MG63 (cell line): ENCODE results near the gene RNF144B. TPM values are rescaled to one million over a fixed set of nuclear protein-coding genes. Genes with fewer than 3 reads are reported as not detected.
A peak's percentile ranks its signal among the peaks of the same experiment; 100 is the strongest.

Experiments
- DNase-seq: peaks from one replicate; pipeline ENCODE4 v3.0.0-alpha.2; 2020
- H3K27me3 ChIP-seq: fragments of 250-450 bp; sonication (Bioruptor Pico); 2 replicates; pipeline ENCODE4 v1.5.1; 2020; ENCODE audit warnings: mild to moderate bottlenecking, moderate library complexity
- H3K36me3 ChIP-seq: fragments of 250-450 bp; sonication (Bioruptor Pico); 2 replicates; pipeline ENCODE4 v1.5.1; 2020; ENCODE audit warnings: mild to moderate bottlenecking, moderate library complexity
- H3K4me3 ChIP-seq: fragments of 250-450 bp; sonication (Bioruptor Pico); 2 replicates; pipeline ENCODE4 v1.5.1; 2020; ENCODE audit warnings: mild to moderate bottlenecking, moderate library complexity
- H3K9me3 ChIP-seq: fragments of 250-450 bp; sonication (Bioruptor Pico); 2 replicates; pipeline ENCODE4 v1.5.1; 2020; ENCODE audit warnings: mild to moderate bottlenecking, moderate library complexity
- total RNA-seq: library from RNA; depleted of rRNA; stranded (reverse); fragments of >200 nt; shearing (Covaris generic); gene quantifications from 2 replicates; pipeline ENCODE4 v1.2.3, GENCODE V29; 2014; ENCODE audit warnings: low replicate concordance

RNF144B gene
- total RNA-seq, 1 experiment from 2014 or later, result 1.9 TPM

DNA sequence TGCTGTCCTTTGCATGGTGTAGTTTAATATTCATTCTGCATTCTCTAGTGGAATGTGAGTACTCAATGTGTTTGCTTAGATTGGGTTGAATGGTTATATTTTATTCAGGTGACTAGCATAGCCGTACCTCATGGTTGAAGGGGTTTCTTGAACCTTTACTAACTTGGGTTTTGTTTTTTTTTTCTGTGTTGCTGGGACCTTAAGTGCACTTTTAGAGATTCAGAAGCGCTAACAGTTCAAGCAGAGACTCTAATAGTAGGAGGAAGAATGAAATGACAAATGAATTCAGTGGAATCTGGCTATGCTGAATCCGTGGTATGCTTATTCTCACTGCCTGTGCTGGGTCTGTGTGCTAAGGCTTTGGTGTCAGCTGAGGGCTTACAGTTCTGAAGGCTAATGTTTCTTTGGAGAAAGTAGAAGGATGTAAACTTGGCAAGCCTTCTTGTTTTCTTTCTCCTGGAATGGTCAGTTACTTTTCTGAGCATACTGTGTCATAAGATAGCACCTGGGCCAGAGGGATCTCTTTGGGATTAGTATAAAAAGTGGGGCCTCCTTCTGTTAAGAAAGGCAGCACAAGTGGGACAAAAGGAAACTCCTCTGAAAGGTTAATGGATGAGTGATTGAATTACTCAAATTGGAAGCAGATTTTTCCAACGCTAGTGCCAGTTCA, 28.7 kb downstream of the RNF144B start:
- no peak for DNase-seq
- Histone ChIP-seq H3K9me3 (no peaks in the 10 kb centered on the region), H3K27me3 (no peaks in the 10 kb centered on the region), H3K4me3 (no peak overlapping the region), H3K36me3 (no peaks in the 10 kb centered on the region)

DNA sequence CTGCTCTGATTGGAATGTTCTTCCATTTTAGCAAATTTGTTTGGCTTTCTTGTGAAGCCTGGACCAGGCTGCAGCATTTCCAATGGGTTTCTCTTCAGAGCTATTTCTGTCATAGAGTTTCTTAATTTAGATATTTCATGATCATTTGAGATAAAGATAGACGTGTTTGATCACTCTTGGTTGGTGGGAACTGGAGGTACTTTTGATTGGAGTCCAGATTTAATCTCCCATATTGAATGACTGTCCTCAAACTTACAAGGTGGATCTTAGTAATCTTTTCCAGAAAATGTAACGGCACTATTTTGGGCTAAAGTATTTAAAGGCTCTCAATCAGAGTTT, 29.2 kb downstream of the RNF144B start:
- no peak overlapping the region for H3K4me3 ChIP-seq
- no peaks in the 10 kb centered on the region for H3K9me3 ChIP-seq
- H3K27me3 ChIP-seq, result no peaks in the 10 kb centered on the region
- no peaks in the 10 kb centered on the region for H3K36me3 ChIP-seq
- DNase-seq, result no peak

DNA sequence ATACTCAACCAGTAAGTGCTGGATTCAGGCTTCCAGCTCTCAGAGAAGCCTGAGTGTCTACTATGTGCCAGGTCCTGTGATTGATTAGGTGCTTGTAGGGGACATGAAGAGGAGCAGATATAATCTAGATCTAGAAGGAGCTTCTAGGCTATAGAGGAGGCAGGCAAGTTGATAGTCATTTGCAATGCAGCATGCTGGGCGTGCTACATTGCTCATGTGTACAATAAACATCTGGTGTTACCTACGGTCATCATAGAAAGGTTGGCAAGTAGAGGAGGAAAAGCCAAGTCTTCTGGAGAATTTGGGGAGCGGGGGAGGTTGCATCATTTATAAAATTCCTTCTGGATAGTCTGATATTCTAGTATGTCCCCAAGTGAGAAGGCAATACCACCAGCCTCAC, 33.2 kb downstream of the RNF144B start:
- Histone ChIP-seq H3K36me3 (no peaks in the 10 kb centered on the region), H3K27me3 (no peaks in the 10 kb centered on the region), H3K9me3 (no peaks in the 10 kb centered on the region), H3K4me3 (no peak overlapping the region)
- no peak for DNase-seq

DNA sequence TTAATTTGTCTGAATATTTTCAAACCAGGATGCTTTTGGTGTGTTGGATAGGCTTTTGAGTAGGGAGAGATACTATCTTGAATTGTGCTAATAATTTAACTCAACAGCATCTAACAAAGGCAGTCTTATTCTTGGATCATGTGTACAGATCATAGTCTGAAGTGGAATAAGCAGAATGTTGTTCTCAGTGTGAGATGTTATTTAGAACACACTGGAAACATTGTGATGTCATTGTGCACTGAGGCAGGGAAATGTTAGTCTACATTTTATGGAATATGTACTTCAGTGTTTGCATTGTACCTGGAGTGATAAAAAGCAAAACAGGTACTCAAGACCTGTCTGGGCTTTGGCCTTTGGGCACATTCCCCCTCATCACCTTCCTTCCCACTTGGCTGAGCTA, 35.0 kb downstream of the RNF144B start:
- H3K36me3 ChIP-seq, result no peaks in the 10 kb centered on the region
- no peak overlapping the region for H3K4me3 ChIP-seq

DNA sequence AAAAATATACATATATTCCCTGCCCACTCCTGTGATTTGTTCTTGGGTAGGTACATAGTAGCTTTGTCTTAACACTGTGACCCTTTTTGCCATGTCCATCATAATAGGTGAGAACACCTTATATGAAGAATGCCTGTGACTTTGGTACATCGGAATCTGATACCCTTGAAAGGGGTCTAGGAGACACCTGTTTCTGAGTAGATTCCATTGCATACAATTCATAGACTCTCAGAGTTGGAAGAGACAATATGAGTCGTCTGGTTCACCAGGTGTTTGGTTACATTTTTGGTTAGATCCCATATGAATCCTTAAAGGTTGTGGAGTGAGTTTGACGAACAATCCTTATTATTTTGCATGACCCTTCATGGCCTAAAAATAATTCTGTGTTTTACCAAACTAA, 36.3 kb downstream of the RNF144B start:
- no peaks in the 10 kb centered on the region for H3K36me3 ChIP-seq
- H3K4me3 ChIP-seq, result no peak overlapping the region
- no peak for DNase-seq
- no peaks in the 10 kb centered on the region for H3K27me3 ChIP-seq
- no peaks in the 10 kb centered on the region for H3K9me3 ChIP-seq

More for the DNA sequence above, 35.0 kb downstream of the RNF144B start:
- Histone ChIP-seq H3K9me3 (no peaks in the 10 kb centered on the region), H3K27me3 (no peaks in the 10 kb centered on the region)
- no peak for DNase-seq

DNA sequence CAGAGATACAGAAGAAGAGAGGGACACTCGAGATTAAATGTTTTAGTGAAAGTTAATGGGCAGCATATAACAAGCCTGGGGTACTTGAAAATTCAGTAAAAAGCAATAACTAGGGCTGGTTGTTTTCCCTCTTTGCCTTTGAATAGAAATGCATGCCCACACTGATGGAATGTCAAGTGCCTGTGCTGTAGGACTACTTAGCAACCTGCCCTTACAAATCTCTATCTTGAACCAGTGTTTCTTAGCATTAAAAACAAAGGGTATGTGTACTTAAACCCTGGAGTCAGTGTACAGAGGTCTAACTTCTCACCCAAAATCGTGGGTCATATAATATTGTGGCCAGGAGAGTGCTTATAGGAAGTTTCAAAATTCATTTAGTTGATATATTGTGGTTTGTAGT, 37.1 kb downstream of the RNF144B start:
- H3K4me3 ChIP-seq, result no peak overlapping the region
- H3K9me3 ChIP-seq, result no peaks in the 10 kb centered on the region
- no peaks in the 10 kb centered on the region for H3K27me3 ChIP-seq
- no peaks in the 10 kb centered on the region for H3K36me3 ChIP-seq
- DNase-seq, result no peak

DNA sequence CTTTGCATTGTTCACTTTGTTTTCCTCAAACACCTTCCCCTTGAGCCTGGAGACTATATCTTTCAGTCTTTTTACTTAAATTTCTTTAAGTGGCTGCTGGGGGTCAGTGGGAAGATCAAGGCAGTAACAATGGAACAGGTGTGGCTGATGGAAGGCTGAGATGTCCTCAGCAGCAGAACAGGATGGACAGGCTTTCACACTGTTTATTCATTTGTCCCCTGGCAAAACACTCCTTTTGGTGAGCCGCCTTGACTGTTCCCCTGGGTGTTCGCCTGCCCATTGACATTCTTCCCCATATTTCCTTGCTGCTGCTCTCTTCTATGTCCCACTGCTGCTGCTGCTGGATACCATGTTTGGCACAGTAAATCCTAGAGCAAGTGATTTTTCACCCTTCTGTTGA, 38.1 kb downstream of the RNF144B start:
- DNase-seq, result no peak
- H3K27me3 ChIP-seq, result no peaks in the 10 kb centered on the region
- H3K9me3 ChIP-seq, result no peaks in the 10 kb centered on the region
- H3K36me3 ChIP-seq, result no peaks in the 10 kb centered on the region
- no peak overlapping the region for H3K4me3 ChIP-seq

DNA sequence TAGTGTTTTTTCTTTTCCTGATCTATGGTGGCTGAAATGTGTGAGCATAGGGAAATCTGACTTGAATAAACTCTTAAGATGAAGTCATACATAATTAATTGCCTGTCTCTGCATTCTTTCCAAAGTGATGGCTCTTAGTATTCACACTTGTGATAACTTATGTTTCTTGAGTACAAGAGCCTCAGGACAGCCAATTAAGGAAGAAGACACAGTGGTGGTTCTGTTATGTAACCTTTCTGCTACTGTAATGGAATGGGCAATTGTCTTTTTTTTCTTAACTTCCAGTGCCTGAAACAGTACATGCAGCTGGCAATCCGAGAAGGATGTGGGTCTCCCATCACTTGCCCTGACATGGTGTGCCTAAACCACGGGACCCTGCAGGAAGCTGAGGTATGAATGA, 40.1 kb downstream of the RNF144B start:
- DNase-seq, result no peak
- Histone ChIP-seq H3K27me3 (no peaks in the 10 kb centered on the region), H3K9me3 (no peaks in the 10 kb centered on the region), H3K4me3 (no peak overlapping the region), H3K36me3 (no peaks in the 10 kb centered on the region)

DNA sequence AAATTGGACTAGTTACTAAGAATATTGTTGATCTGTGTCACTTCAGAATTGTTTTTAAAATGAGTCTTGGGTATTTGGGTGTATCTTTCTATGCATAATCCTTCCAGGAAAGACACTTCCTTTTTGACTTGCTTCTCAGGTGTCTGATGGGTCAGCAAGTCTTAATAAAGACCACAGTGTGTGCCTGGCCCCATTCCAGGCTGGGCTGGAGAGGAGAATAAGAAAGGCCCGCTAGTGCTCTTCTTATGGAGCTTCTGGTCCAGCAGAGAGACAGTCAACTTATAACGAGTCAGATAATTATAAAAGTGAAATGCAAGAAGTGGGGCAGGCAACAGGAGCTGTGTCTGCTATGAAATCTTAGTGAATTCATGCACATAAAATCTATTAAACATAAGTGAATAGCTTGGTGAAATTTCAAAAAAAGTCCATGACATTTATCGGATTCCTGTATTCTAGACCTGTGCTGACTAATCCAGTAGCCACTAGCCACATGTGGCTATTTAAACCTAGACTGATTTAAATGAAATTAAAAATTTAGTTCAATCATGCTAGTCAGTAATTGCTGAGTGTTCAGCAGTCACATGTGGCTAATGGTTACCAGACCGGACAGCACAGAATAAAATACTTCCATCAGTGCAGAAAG, 42.6 kb downstream of the RNF144B start:
- DNase-seq, result no peak
- Histone ChIP-seq H3K9me3 (no peaks in the 10 kb centered on the region), H3K27me3 (no peaks in the 10 kb centered on the region), H3K36me3 (no peaks in the 10 kb centered on the region), H3K4me3 (no peak overlapping the region)

DNA sequence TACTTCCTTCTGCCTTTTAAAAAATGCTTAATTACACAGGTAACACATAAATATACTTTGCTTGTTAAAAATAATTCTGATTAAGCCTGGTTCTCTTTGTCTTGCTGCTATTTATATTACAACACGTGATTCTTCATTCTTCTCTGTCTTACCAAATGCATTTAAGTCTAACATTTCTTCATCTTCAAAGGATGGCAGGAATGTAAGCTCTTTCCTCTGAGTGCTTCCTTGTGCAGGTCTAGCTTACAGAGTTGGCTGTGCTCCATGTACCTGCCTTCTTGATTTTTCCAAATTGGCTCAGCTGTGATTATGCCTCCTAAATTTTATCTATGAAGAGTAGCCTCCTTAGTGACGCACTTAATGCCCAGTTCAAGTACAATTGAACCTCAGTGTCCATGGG, 44.4 kb downstream of the RNF144B start:
- H3K36me3 ChIP-seq, result no peaks in the 10 kb centered on the region
- no peaks in the 10 kb centered on the region for H3K27me3 ChIP-seq
- H3K9me3 ChIP-seq, result no peaks in the 10 kb centered on the region
- no peak overlapping the region for H3K4me3 ChIP-seq
- no peak for DNase-seq

DNA sequence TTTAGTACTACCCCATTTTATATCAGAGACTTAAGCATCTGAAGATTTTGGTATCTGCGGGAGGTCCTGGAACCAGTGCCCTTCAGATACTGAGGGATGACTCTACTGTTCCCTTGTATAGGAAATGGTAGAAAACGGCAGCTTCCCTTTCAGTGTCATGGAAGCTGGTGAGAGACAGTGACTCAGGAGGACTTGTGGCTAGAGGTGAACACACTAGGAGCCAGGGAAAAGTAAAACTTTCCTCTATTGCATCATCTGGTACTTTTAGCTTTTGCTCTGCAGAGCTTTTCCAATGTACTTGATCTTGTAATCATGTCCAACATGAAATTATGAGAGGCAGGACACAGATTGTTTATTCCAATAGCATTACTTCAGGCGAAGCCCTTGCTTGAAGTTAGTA, 45.0 kb downstream of the RNF144B start:
- Histone ChIP-seq H3K4me3 (no peak overlapping the region), H3K27me3 (no peaks in the 10 kb centered on the region), H3K36me3 (no peaks in the 10 kb centered on the region), H3K9me3 (no peaks in the 10 kb centered on the region)
- DNase-seq, result no peak

DNA sequence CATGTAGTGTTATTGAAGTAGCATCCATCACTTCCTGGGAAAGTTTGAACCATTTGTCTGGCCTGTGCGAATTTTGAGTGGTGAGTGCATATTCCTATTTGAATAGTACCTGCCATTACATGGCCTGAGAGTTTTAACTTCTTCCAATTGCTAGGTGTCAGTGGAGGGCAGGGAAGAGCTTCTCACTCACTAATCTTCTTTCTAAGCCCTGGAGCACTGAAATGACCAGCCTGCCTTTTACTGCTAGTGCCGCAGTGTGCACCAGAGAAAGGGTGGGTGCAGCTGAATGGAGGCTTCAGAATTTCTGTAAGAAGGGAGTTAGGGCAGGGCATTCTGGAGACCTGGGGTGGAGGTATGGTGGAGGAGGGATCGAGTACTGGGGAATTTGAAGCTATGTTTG, 45.5 kb downstream of the RNF144B start:
- H3K4me3 ChIP-seq, result no peak overlapping the region
- H3K36me3 ChIP-seq, result no peaks in the 10 kb centered on the region
- DNase-seq, result no peak
- no peaks in the 10 kb centered on the region for H3K27me3 ChIP-seq
- H3K9me3 ChIP-seq, result no peaks in the 10 kb centered on the region

DNA sequence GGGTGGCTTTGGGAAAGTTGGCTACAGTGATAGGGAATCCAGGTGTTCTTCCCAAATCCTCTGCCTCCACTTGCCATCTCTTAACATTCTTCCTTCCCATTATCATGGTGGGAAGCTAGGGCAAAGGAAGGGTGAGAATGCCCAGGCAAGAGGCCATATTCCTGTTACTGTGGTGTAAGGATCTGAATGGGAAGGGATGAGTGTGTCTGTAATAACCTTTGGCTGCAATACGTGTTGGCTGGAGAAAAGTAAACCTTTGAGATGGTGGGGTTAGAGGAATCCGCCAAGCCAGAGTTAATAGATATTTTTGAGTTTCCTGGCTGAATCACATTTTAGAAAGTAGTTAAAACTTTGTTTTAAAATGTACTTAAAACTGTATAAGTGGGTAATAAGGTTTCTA, 45.9 kb downstream of the RNF144B start:
- Histone ChIP-seq H3K27me3 (no peaks in the 10 kb centered on the region), H3K36me3 (no peaks in the 10 kb centered on the region), H3K9me3 (no peaks in the 10 kb centered on the region), H3K4me3 (no peak overlapping the region)
- DNase-seq, result peak; percentile 46

DNA sequence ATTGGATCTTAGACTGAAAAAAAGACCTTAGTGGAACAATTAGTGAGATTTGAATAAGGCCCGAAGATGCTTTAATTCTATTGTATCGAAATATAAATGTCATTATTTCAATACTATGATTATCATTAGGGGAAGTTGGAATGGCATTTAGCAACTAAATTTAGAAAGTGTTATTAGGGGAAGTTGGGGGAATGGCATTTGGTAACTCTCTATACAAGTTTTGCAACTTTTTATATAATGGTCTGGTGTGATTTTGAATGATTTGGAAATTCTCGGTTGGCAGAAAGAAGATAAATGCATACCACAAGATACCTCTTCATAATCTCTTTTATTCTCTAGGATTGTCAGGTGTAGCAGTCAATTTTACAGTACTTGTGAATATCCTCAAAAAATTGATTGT, 49.2 kb downstream of the RNF144B start:
- Histone ChIP-seq H3K36me3 (no peaks in the 10 kb centered on the region), H3K9me3 (no peaks in the 10 kb centered on the region), H3K27me3 (no peaks in the 10 kb centered on the region), H3K4me3 (no peak overlapping the region)
- no peak for DNase-seq

DNA sequence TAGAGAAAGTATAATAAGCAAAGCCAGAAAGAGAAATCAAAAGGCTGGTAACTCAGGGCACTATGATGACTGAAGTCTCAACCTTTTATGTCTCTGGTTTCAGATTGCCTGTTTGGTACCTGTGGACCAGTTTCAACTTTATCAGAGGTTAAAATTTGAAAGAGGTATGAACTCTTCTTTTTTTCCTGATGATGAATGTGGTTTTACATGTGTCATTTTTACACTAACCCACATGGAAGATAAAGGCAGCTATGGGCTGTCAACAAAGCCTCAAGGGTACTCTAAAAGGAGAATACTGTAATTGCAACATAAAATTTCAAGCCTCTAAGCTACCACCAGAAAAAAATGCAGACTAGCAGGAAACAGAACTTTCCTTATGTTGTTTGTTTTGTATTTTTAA, 52.4 kb downstream of the RNF144B start:
- H3K4me3 ChIP-seq, result no peak overlapping the region
- DNase-seq, result no peak
- no peaks in the 10 kb centered on the region for H3K36me3 ChIP-seq
- H3K9me3 ChIP-seq, result no peaks in the 10 kb centered on the region
- H3K27me3 ChIP-seq, result no peaks in the 10 kb centered on the region

DNA sequence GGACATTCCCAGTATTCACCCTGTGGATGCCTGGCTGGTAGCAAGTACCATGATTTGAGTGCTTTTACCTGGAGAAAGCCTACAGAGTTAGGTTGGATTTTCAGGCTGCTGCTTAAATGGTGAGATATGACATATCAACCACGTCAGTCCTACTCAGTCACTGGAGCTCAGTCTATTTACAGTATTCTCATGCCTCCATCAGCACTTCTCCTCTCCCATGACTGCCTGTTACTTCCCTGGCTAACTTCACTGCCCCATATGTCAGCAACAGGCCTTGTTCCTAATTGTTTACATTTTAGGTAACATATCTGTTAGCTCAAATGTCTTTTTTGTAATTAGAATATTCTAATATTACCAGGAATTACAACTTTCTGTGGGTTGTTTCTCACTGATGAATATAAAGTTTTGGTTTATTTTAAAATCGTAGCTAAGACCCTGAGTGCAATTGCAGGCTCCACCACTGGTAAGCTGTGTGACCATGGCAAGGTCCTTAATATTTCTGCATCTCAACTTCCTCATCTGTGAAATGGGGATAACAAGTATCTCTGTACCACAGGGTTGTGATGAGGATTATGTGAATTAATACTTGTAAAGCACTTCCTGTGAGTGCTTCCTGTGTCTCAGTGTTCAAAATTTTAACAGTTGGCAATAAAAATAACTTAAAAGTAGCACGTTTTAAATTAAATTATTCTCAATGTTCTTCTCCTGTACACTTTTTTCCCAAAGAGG, 54.3 kb downstream of the RNF144B start:
- H3K27me3 ChIP-seq, result no peaks in the 10 kb centered on the region
- DNase-seq, result no peak
- no peaks in the 10 kb centered on the region for H3K36me3 ChIP-seq
- no peak overlapping the region for H3K4me3 ChIP-seq
- no peaks in the 10 kb centered on the region for H3K9me3 ChIP-seq

DNA sequence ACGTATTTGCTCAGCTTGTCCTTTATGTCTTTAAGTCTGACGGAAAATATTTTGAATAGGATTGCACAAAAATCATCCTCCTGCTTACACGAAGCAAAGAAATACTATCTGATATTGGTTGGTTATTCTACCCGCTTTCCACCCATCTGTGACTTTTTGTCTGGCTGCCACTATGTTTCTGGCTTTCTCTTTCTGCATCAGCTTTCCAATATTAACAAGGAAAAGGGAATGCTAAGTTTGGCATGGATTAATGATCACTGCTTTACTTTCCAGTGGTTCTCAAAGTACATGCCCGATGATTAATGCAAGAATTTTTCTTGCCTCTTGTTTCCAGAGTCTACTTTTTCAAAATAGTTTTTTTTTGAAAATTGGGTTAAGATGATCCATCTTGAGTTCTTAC, 57.0 kb downstream of the RNF144B start:
- no peaks in the 10 kb centered on the region for H3K27me3 ChIP-seq
- H3K9me3 ChIP-seq, result no peaks in the 10 kb centered on the region
- H3K4me3 ChIP-seq, result peak overlapping the region; percentile 17
- H3K36me3 ChIP-seq, result no peaks in the 10 kb centered on the region
- DNase-seq, result no peak

DNA sequence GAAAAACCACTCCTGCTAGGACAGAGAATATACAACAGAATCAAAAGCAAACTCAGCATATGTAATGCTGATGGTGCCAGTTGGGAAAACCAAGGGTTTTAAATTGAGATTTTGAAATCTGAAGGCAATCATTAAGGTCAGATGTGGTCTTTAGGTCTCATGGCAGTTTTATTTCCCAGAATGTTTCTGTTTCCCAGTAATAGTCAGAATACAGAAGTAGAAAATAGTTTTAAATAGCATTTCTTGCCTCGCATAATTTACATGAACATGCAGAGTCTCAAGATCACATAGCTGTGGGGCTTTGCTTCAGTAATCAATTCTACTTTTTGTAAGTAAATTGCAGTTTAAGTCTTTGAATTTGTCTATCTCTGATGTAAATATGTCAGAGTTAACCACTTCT, 58.1 kb downstream of the RNF144B start:
- H3K4me3 ChIP-seq, result no peak overlapping the region
- H3K9me3 ChIP-seq, result no peaks in the 10 kb centered on the region

More for the DNA sequence above, 58.1 kb downstream of the RNF144B start:
- no peaks in the 10 kb centered on the region for H3K27me3 ChIP-seq
- no peaks in the 10 kb centered on the region for H3K36me3 ChIP-seq
- no peak for DNase-seq
